ENCODE data around the gene CUBN. TPM values are rescaled to one million over a fixed set of nuclear protein-coding genes. Genes with fewer than 3 reads are reported as not detected.

Gene CUBN
- total RNA-seq, 2 experiments from 2014 or later, result 7.9 to 9.2 TPM

- DNase-seq (peak in 2 of 14 experiments; percentile 14 to 33), ATAC-seq (ENCODE audit: poor library complexity) (no peak)
- Mint-ChIP-seq H3K4me3 (no peak overlapping the region), H3K9me3 (no peaks in the 10 kb centered on the region), H3K27me3 (no peaks in the 10 kb centered on the region), H3K27ac (no peak overlapping the region), H3K4me1 (ENCODE audit: low read depth) (peaks cover 20% of the 10 kb centered on the region), H3K36me3 (ENCODE audit: low read depth) (peaks cover 1% of the 10 kb centered on the region)
- no peak overlapping the region for H3K4me3 ChIP-seq (ENCODE audit: low read length)
- H3K27me3 ChIP-seq (ENCODE audit: control insufficient read depth in 1 of 2, insufficient read depth in 2 of 2, low read length in 2 of 2), result no peaks in the 10 kb centered on the region
- no peaks in the 10 kb centered on the region for H3K9me3 ChIP-seq (ENCODE audit: control insufficient read depth in 1 of 2, insufficient read depth in 1 of 2, low read length in 2 of 2)
- POLR2A ChIA-PET, result interaction anchor here (2.0 kb wide), 1 partner anchor 262 kb away, joined by 5 read pairs; no protein-coding TSS in a partner anchor
- peaks cover 6% of the 10 kb centered on the region for H3K4me1 ChIP-seq (ENCODE audit: insufficient read depth, low read length)
- no peak for TF ChIP-seq CTCF (IDR thresholded peaks at IDR 0.05)
- no peak overlapping the region for H3K27ac ChIP-seq (ENCODE audit: low read depth in 1 of 2, low read length in 2 of 2)
- intact Hi-C loops (cut with DNase I, micrococcal nuclease), result no loop called here
- CTCF ChIA-PET, result no interaction called here
- H3K36me3 ChIP-seq (ENCODE audit: insufficient read depth, low read length), result no peaks in the 10 kb centered on the region
Measured at GRCh38 chr10:16966991-16967865, 162.4 kb downstream of the CUBN start.

- CTCF ChIA-PET, result no interaction called here
- intact Hi-C loops (cut with DNase I, micrococcal nuclease), result no loop called here
- no peak overlapping the region for H3K27ac Mint-ChIP-seq
Measured at GRCh38 chr10:16965740-16966447, 163.7 kb downstream of the CUBN start.

GRCh38 chr10:16965344-16965616 is 164.3 kb downstream of the CUBN start:
- Histone ChIP-seq H3K4me1 (ENCODE audit: insufficient read depth, low read length) (peaks cover 6% of the 10 kb centered on the region), H3K27ac (ENCODE audit: low read depth in 1 of 2, low read length in 2 of 2) (no peak overlapping the region), H3K27me3 (ENCODE audit: control insufficient read depth in 1 of 2, insufficient read depth in 2 of 2, low read length in 2 of 2) (no peaks in the 10 kb centered on the region), H3K4me3 (ENCODE audit: low read length) (no peak overlapping the region), H3K9me3 (ENCODE audit: control insufficient read depth in 1 of 2, insufficient read depth in 1 of 2, low read length in 2 of 2) (no peaks in the 10 kb centered on the region), H3K36me3 (ENCODE audit: insufficient read depth, low read length) (no peaks in the 10 kb centered on the region)
- Mint-ChIP-seq H3K4me3 (no peak overlapping the region), H3K36me3 (ENCODE audit: low read depth) (peaks cover 5% of the 10 kb centered on the region), H3K9me3 (no peaks in the 10 kb centered on the region), H3K27ac (no peak overlapping the region), H3K27me3 (no peaks in the 10 kb centered on the region), H3K4me1 (ENCODE audit: low read depth) (peaks cover 20% of the 10 kb centered on the region)
- ChIA-PET CTCF (no interaction called here), POLR2A (no interaction called here)
- no peak for ATAC-seq (ENCODE audit: poor library complexity)
- TF ChIP-seq CTCF (IDR thresholded peaks at IDR 0.05), result no peak
- DNase-seq, result no peak
- intact Hi-C loops (cut with DNase I, micrococcal nuclease), result no loop called here

More at GRCh38 chr10:16965740-16966447, 163.7 kb downstream of the CUBN start:
- Histone ChIP-seq H3K4me3 (ENCODE audit: low read length) (no peak overlapping the region), H3K36me3 (ENCODE audit: insufficient read depth, low read length) (no peaks in the 10 kb centered on the region), H3K27me3 (ENCODE audit: control insufficient read depth in 1 of 2, insufficient read depth in 2 of 2, low read length in 2 of 2) (no peaks in the 10 kb centered on the region), H3K27ac (ENCODE audit: low read depth in 1 of 2, low read length in 2 of 2) (no peak overlapping the region), H3K4me1 (ENCODE audit: insufficient read depth, low read length) (peaks cover 6% of the 10 kb centered on the region), H3K9me3 (ENCODE audit: control insufficient read depth in 1 of 2, insufficient read depth in 1 of 2, low read length in 2 of 2) (no peaks in the 10 kb centered on the region)
- Mint-ChIP-seq H3K4me3 (no peak overlapping the region), H3K27me3 (no peaks in the 10 kb centered on the region), H3K4me1 (ENCODE audit: low read depth) (peaks cover 20% of the 10 kb centered on the region), H3K9me3 (no peaks in the 10 kb centered on the region), H3K36me3 (ENCODE audit: low read depth) (peaks cover 5% of the 10 kb centered on the region)
- POLR2A ChIA-PET, result no interaction called here
- TF ChIP-seq CTCF (IDR thresholded peaks at IDR 0.05), result no peak
- no peak for ATAC-seq (ENCODE audit: poor library complexity)
- DNase-seq, result no peak

All from CD4-positive, alpha-beta T cell (primary cell).